Mesenchymal stem cell (in vitro differentiated cells and primary cell): ENCODE results near the gene HYDIN.

Source experiments
- DNase-seq: peaks from one replicate; pipeline ENCODE4 v3.0.0-alpha.2; 2013
- H2AFZ ChIP-seq: one replicate; pipeline ENCODE4 v1.6.1; 2013; ENCODE audit warnings: low read depth, mild to moderate bottlenecking, control low read depth, inconsistent platforms, low read length, moderate library complexity
- H2AK5ac ChIP-seq: 2 replicates; pipeline ENCODE4 v1.6.1; 2013; ENCODE audit warnings: low read length, moderate library complexity, mild to moderate bottlenecking, inconsistent platforms; ENCODE audit not compliant: severe bottlenecking
- H2BK120ac ChIP-seq: one replicate; pipeline ENCODE4 v1.6.1; 2013; ENCODE audit warnings: low read depth, mild to moderate bottlenecking, inconsistent platforms, low read length, moderate library complexity
- H2BK12ac ChIP-seq, 2 experiments: one replicate each; pipeline ENCODE4 v1.6.1; 2013; ENCODE audit warnings: inconsistent platforms in 2 of 2, low read length in 2 of 2, mild to moderate bottlenecking in 2 of 2, moderate library complexity in 2 of 2, control low read depth in 1 of 2
- H2BK15ac ChIP-seq: one replicate; pipeline ENCODE4 v1.6.1; 2013; ENCODE audit warnings: mild to moderate bottlenecking, low read depth, inconsistent platforms; ENCODE audit not compliant: poor library complexity, severe bottlenecking
- H2BK5ac ChIP-seq: 2 replicates; pipeline ENCODE4 v1.6.1; 2013; ENCODE audit warnings: low read depth, mild to moderate bottlenecking, low read length, control low read depth, inconsistent platforms; ENCODE audit not compliant: poor library complexity, severe bottlenecking
- H3K14ac ChIP-seq, 2 experiments: one replicate each; pipeline ENCODE4 v1.6.1; 2013; ENCODE audit warnings: inconsistent platforms in 2 of 2, low read length in 2 of 2, control low read depth in 1 of 2, mild to moderate bottlenecking in 1 of 2, moderate library complexity in 1 of 2
- H3K18ac ChIP-seq, 2 experiments: one replicate each; pipeline ENCODE4 v1.6.1; 2013; ENCODE audit warnings: inconsistent platforms in 2 of 2, low read length in 2 of 2, control low read depth in 1 of 2, low read depth in 1 of 2, mild to moderate bottlenecking in 1 of 2
- H3K23ac ChIP-seq, 2 experiments: one replicate each; pipeline ENCODE4 v1.6.1; 2013; ENCODE audit warnings: inconsistent platforms in 2 of 2, low read length in 2 of 2, mild to moderate bottlenecking in 2 of 2, moderate library complexity in 2 of 2, control low read depth in 1 of 2
- H3K27ac ChIP-seq: 2 replicates; pipeline ENCODE4 v1.5.1; 2013; ENCODE audit warnings: mild to moderate bottlenecking, moderate library complexity, low read length, control low read depth, inconsistent platforms; ENCODE audit not compliant: poor library complexity, severe bottlenecking
- H3K27me3 ChIP-seq, 2 experiments: 2 replicates each; pipeline versions ENCODE4 v1.6.1 to v1.7.0; 2013; ENCODE audit warnings: low read length in 2 of 2, mild to moderate bottlenecking in 2 of 2, moderate library complexity in 2 of 2, control low read depth in 1 of 2, inconsistent platforms in 1 of 2; ENCODE audit not compliant: control insufficient read depth in 1 of 2, insufficient read depth in 1 of 2
- H3K36me3 ChIP-seq, 2 experiments: 2 replicates each; pipeline versions ENCODE4 v1.6.1 to v1.7.0; 2013; ENCODE audit warnings: low read length in 2 of 2, control low read depth in 1 of 2, inconsistent platforms in 1 of 2, low read depth in 1 of 2, mild to moderate bottlenecking in 1 of 2; ENCODE audit not compliant: insufficient read depth in 2 of 2, control insufficient read depth in 1 of 2
- H3K4ac ChIP-seq, 2 experiments: one replicate each; pipeline ENCODE4 v1.6.1; 2013; ENCODE audit warnings: inconsistent platforms in 2 of 2, low read length in 2 of 2, mild to moderate bottlenecking in 2 of 2, moderate library complexity in 2 of 2, control low read depth in 1 of 2, low read depth in 1 of 2
- H3K4me1 ChIP-seq: 2 replicates; pipeline ENCODE4 v1.6.1; 2013; ENCODE audit warnings: low read depth, low read length, control low read depth; ENCODE audit not compliant: control insufficient read depth, insufficient read depth
- H3K4me2 ChIP-seq: 2 replicates; pipeline ENCODE4 v1.6.1; 2013; ENCODE audit warnings: low read length, mild to moderate bottlenecking, inconsistent platforms; ENCODE audit not compliant: poor library complexity, severe bottlenecking
- H3K4me3 ChIP-seq, 2 experiments: 2 replicates each; pipeline versions ENCODE4 v1.5.1 to v1.7.0; 2013; ENCODE audit warnings: low read length in 2 of 2, mild to moderate bottlenecking in 2 of 2, control low read depth in 1 of 2, low read depth in 1 of 2; ENCODE audit not compliant: insufficient read depth in 1 of 2
- H3K79me1 ChIP-seq: replicated peaks from 2 replicates; pipeline ENCODE4 v1.6.1; 2013; ENCODE audit warnings: mild to moderate bottlenecking, control low read depth, low read length, inconsistent platforms; ENCODE audit not compliant: poor library complexity, severe bottlenecking
- H3K9ac ChIP-seq: 2 replicates; pipeline ENCODE4 v1.7.0; 2013; ENCODE audit warnings: mild to moderate bottlenecking, low read length, moderate library complexity
- H3K9me3 ChIP-seq: 2 replicates; pipeline ENCODE4 v1.7.0; 2013; ENCODE audit warnings: mild to moderate bottlenecking, low read length; ENCODE audit not compliant: control insufficient read depth
- H4K8ac ChIP-seq: one replicate; pipeline ENCODE4 v1.6.1; 2013; ENCODE audit warnings: inconsistent platforms, mild to moderate bottlenecking, low read length, moderate library complexity
- H4K91ac ChIP-seq: one replicate; pipeline ENCODE4 v1.6.1; 2013; ENCODE audit warnings: mild to moderate bottlenecking, low read length, inconsistent platforms
- WGBS: methylation state at CpG from one replicate; pipeline ENCODE4 v1.1.7; 2013; ENCODE audit warnings: mixed read lengths; 5-methylcytosine and 5-hydroxymethylcytosine counted together

The HYDIN gene

DNA sequence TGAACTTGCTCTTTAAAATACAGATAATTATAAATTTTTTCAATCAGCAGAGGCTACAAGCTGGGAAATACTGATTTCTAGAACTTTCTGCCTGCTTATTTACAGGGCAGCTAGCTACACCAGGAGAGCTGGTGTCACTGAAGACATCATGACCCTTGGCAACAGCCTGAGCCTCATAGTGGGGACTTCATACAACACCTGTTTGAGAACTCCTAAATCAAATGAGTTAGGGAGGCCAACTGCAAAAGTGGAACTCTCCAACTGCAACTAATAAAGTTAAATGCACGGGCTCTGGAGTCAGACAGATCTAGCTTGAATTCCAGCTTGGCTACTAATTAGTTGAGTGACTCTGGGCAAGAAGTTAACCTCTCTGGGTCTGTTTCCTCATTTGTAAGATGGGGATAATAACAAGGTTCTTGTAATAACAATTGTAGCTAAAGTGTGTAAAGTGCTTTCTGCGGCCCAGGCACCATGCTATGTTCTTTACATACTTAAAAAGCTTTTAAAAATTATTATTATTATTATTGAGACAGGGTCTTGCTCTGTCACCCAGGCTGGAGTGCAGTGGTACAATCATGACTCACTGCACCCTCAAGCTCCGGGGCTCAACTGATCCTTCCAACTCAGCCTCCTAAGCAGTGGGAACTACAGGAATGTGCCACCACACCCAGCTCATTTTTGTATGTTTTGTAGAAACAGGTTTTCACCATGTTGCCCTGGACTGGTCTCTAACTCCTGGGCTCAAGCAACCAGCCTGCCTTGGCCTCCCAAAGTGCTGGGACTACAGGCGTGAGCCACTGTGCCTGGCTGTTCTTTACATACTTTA is 462.9 kb downstream of the HYDIN start:
- DNase-seq: peak; percentile 32
- Histone ChIP-seq H3K4me3 (no peak overlapping the region), H3K4me1 (peaks cover 19% of the 10 kb centered on the region), H3K4me2 (no peak overlapping the region), H2BK12ac (no peak overlapping the region), H4K8ac (no peak overlapping the region), H2AFZ (no peak overlapping the region), H3K23ac (no peak overlapping the region), H3K36me3 (peaks cover 52 to 65% of the 10 kb centered on the region in 2 experiments), H2BK120ac (no peak overlapping the region), H3K9me3 (no peaks in the 10 kb centered on the region), H4K91ac (no peak overlapping the region), H3K14ac (no peak overlapping the region), H2BK5ac (no peak overlapping the region), H3K4ac (no peak overlapping the region), H3K18ac (no peak overlapping the region), H3K27ac (no peak overlapping the region), H2BK15ac (no peak overlapping the region), H3K27me3 (no peaks in the 10 kb centered on the region), H3K9ac (peak overlapping the region; percentile 65), H3K79me1 (peaks cover 2% of the 10 kb centered on the region), H2AK5ac (no peak overlapping the region)
- WGBS: 63% methylated on average over 3 of the region's 4 CpGs

DNA sequence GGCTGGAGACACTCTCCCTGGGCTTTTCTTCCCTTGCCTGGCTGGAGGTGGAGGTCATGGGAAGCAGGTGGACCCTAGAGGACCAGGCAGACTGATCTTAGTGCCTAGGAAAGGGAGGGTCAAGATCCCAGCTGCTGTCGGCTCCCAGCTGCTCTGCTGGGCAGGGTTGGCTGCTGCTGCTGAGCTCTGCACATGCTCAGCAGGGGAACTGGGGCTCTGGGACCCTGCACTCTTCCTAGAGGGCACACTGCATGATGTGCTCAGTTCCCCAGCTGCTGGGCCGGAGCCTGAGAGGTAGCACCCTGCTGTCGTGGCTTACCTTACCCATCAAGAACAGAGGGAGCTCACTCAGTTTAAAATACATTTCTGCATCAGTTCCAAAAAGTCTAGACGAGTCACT is 463.9 kb downstream of the HYDIN start:
- no peak overlapping the region for H2AK5ac ChIP-seq
- no peak overlapping the region for H3K18ac ChIP-seq
- peaks cover 23% of the 10 kb centered on the region for H3K4me1 ChIP-seq
- no peak overlapping the region for H3K14ac ChIP-seq
- H2AFZ ChIP-seq: no peak overlapping the region
- no peak overlapping the region for H2BK15ac ChIP-seq
- no peak overlapping the region for H3K4me3 ChIP-seq
- H4K8ac ChIP-seq: no peak overlapping the region
- DNase-seq: no peak
- H4K91ac ChIP-seq: peak overlapping the region; percentile 4
- H3K4me2 ChIP-seq: no peak overlapping the region
- no peak overlapping the region for H3K4ac ChIP-seq
- no peaks in the 10 kb centered on the region for H3K9me3 ChIP-seq
- H3K36me3 ChIP-seq: peaks cover 52 to 63% of the 10 kb centered on the region in 2 experiments
- no peak overlapping the region for H3K9ac ChIP-seq
- no peaks in the 10 kb centered on the region for H3K27me3 ChIP-seq
- H3K79me1 ChIP-seq: peaks cover 2% of the 10 kb centered on the region
- H2BK5ac ChIP-seq: no peak overlapping the region
- no peak overlapping the region for H2BK12ac ChIP-seq
- no peak overlapping the region for H2BK120ac ChIP-seq
- no peak overlapping the region for H3K27ac ChIP-seq
- WGBS: 95% methylated on average over 4 of the region's 4 CpGs
- H3K23ac ChIP-seq: no peak overlapping the region

DNA sequence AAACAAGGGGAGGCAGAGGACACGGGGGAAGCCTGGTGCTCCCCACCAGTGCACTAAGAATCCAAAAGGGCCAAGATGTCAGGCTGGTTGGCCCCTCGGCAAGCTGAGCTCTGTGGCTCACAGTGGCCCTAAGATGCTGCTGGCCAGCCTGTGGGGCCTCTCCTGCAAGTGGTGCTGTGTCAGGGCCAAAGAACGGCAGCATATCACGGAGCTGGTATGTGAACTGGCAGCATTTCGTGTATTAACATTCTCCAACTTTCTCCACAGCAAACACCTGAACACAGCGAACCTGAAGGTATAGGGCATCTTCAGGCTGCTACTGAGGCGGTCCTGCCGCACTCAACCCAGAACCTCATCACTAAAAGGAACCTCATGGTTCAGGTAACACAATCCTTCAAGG is 464.3 kb downstream of the HYDIN start:
- H3K18ac ChIP-seq: no peak overlapping the region
- H3K4ac ChIP-seq: no peak overlapping the region
- H2AK5ac ChIP-seq: no peak overlapping the region
- H4K8ac ChIP-seq: no peak overlapping the region
- peaks cover 2% of the 10 kb centered on the region for H3K79me1 ChIP-seq
- no peaks in the 10 kb centered on the region for H3K27me3 ChIP-seq
- peak overlapping the region in 1 of 2 experiments; percentile 29 for H3K23ac ChIP-seq
- no peak for DNase-seq
- H3K9ac ChIP-seq: no peak overlapping the region
- H3K4me3 ChIP-seq: no peak overlapping the region
- peaks cover 27% of the 10 kb centered on the region for H3K4me1 ChIP-seq
- no peak overlapping the region for H3K14ac ChIP-seq
- no peak overlapping the region for H2BK12ac ChIP-seq
- 93% methylated on average over 8 of the region's 8 CpGs for WGBS
- H3K27ac ChIP-seq: no peak overlapping the region
- H3K9me3 ChIP-seq: no peaks in the 10 kb centered on the region
- H3K36me3 ChIP-seq: peaks cover 53 to 62% of the 10 kb centered on the region in 2 experiments
- H2AFZ ChIP-seq: no peak overlapping the region
- H2BK120ac ChIP-seq: no peak overlapping the region
- H3K4me2 ChIP-seq: no peak overlapping the region
- no peak overlapping the region for H4K91ac ChIP-seq
- H2BK15ac ChIP-seq: no peak overlapping the region
- H2BK5ac ChIP-seq: no peak overlapping the region

DNA sequence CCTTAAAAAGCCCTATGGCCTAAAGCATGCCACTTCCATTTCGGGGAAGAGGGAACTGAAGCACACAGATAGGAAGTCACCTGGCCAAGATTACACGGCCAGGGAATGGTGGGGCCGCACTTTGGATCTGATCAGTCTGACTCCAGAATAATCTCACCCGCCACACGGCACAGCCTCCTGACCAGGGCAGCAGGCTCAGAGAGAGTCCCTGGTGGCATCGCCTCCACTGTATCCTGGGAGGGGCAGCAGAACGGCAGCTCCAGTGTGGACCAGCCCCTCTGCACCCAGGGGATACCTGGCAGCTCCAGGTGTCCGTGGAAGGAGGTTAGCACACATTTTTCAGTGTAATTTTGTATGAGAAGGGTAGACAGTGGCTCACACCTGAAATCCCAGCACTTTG is 465.0 kb downstream of the HYDIN start:
- H3K4me2 ChIP-seq: no peak overlapping the region

More for the DNA sequence above, 465.0 kb downstream of the HYDIN start:
- 96% methylated on average over 8 of the region's 8 CpGs for WGBS
- H2BK5ac ChIP-seq: no peak overlapping the region
- H2AFZ ChIP-seq: no peak overlapping the region
- H2BK12ac ChIP-seq: peak overlapping the region in 1 of 2 experiments; percentile 10
- H3K23ac ChIP-seq: no peak overlapping the region
- peak overlapping the region; percentile 4 for H2BK15ac ChIP-seq
- H3K4ac ChIP-seq: no peak overlapping the region
- H3K79me1 ChIP-seq: peaks cover 2% of the 10 kb centered on the region
- no peak overlapping the region for H4K8ac ChIP-seq
- no peaks in the 10 kb centered on the region for H3K27me3 ChIP-seq
- no peaks in the 10 kb centered on the region for H3K9me3 ChIP-seq
- no peak overlapping the region for H2AK5ac ChIP-seq
- DNase-seq: no peak
- no peak overlapping the region for H2BK120ac ChIP-seq
- peaks cover 50 to 57% of the 10 kb centered on the region in 2 experiments for H3K36me3 ChIP-seq
- no peak overlapping the region for H3K14ac ChIP-seq
- no peak overlapping the region for H3K9ac ChIP-seq
- H4K91ac ChIP-seq: no peak overlapping the region
- no peak overlapping the region for H3K27ac ChIP-seq
- H3K18ac ChIP-seq: no peak overlapping the region
- no peak overlapping the region for H3K4me3 ChIP-seq
- H3K4me1 ChIP-seq: peaks cover 27% of the 10 kb centered on the region
